Measurements from ENCODE around the gene SYNJ1. TPM values are rescaled to one million over a fixed set of nuclear protein-coding genes. Genes with fewer than 3 reads are reported as not detected.
"Not testable (repeated sequence)": the region's sequence is repeated elsewhere in the genome, so short reads cannot be mapped to it uniquely, and the experiment has no call there.

Gene SYNJ1
- total RNA-seq, 1 donor from 2014 or later = 6.7 TPM

GRCh38 chr21:32739946-32740345, 12.1 kb upstream of the SYNJ1 start:
- DNase-seq (ENCODE audit: low spot score) (no peak), ATAC-seq (no peak)

DNA sequence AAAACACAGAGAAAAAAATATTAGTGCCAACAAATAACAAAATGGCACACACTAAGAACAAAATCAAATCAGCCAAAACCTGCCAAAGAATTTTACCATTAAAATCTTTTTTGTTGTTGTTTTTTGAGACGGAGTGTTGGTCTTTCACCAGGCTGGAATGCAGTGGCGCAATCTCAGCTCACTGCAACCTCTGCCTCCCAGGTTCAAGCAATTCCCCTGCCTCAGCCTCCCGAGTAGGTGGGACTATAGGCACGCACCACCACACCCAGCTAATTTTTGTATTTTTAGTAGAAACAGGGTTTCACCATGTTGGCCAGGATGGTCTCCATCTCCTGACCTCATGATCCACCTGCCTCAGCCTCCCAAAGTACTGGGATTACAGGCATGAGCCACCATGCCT, 8.3 kb upstream of the SYNJ1 start:
- DNase-seq (ENCODE audit: low spot score); ATAC-seq: not testable (repeated sequence)

DNA sequence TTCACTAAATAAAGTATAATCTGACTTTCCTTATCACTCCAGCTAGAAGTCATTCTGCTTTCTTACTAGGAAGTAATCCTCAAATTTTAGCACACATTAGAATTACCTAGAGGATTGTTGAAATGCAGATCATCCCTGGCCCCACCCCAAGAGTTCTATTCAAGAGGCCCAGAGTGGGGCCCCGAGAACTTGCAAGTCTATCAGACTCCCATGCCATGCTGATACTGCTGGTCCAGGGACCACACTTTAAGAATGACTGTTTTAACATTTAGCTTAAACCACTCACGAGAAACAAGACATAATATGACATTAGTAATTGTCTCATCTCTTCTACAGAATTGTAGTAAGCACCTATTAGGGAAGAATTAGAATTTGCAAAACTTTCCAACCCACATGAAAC, 7.7 kb upstream of the SYNJ1 start:
- DNase-seq (ENCODE audit: low spot score) = no peak
- ATAC-seq = no peak

DNA sequence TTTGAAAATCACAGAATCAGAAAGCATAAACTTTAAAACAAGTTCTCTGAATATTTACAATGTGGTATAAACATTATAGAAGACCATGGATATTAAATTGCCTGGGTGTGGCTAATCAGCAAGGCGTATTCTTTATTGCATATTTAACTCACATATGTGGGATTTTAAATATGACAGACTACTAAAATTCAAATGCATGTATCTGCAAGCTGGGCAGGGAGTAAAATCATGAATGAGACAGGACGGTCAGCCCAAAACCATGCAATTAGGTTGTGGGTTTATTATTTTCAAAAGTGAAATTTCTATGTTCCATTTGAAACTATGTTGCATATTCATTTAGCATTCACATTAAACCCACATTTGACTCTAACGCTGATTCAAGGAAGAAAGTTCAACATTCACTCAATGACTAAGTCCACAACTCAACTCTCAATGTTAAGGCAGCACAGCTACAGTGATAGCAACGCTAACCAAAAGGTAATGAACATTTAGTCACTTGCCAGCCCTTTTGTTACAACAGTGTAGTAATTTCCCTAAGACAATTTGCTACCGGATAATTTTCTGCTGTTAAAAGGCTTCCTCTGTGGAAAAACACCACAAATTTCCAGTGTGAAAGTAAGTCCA, 6.3 kb upstream of the SYNJ1 start:
- no peak for ATAC-seq
- no peak for DNase-seq (ENCODE audit: low spot score)

DNA sequence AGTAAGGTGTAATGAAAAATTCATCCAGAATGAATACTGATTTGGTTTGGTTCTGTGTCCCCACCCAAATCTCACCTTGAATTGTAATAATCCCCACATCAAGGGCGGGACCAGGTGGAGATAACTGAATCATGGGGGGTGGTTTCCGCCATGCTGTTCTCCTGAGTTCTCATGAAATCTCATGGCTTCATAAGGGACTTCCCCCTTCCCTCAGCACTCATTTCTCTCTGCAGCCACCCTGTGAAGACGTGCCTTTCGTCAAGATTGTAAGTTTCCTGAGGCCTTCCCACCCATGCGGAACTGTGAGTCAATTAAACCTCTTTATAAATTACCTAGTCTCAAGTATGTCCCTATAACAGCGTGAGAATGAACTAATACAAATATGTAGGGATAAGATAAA, 5.5 kb upstream of the SYNJ1 start:
- no peak for DNase-seq (ENCODE audit: low spot score)

GRCh38 chr21:32732544-32732943, 4.7 kb upstream of the SYNJ1 start:
- no peak for DNase-seq (ENCODE audit: low spot score)

More for the DNA sequence above, 5.5 kb upstream of the SYNJ1 start:
- ATAC-seq = no peak

GRCh38 chr21:32728848-32729247, 1.0 kb upstream of the SYNJ1 start:
- DNase-seq (ENCODE audit: low spot score) (no peak), ATAC-seq (no peak)

More at GRCh38 chr21:32732544-32732943, 4.7 kb upstream of the SYNJ1 start:
- ATAC-seq = no peak

- ATAC-seq (no peak), DNase-seq (ENCODE audit: low spot score) (no peak)
Measured at GRCh38 chr21:32728456-32728839, 635 bp upstream of the SYNJ1 start.

DNA sequence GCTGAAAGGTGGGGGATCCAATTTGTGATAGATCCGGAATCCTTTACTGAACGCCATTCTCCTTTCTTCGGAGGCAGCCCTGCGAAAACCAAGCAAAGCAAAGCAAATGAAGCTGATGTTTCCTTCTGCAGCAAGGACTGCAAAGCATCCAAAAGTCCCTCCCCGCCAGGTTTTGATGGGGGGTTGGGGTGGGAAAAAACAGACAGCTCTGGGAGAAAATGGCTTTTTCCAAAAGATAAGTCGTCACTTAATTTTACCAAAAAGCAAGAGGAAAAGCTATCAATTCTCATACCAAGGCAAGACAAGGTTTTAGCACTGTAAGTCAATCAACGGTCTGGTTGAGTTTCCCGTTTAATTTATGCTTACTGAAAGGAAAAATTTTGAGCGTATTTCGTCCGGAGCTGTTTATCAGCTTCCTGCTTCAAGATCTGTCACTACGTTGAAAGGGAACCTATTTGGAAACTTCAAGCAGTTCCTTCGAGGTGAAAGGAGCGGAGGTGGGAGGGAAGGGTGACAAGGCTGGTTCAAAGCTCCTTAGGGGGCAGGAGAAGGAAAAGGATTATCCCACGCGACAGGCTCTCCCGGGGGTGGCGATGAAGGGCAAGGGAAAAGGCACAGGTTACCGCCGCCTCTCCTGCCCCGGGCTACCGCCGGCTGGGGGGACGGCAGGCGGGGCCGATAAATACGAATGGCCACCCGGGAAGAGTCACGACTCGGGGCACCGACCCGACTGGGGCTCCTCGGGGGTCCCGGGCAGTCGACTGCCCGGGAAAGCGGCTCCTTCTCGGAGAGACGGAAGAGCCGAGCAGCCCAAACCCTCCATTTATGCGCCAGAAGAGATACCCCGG, 750 bp downstream of the SYNJ1 start:
- ATAC-seq (peak; percentile 35), DNase-seq (ENCODE audit: low spot score) (peak; percentile 61)

GRCh38 chr21:32719085-32719484, 8.7 kb downstream of the SYNJ1 start:
- no peak for ATAC-seq
- no peak for DNase-seq (ENCODE audit: low spot score)

GRCh38 chr21:32717851-32718316, 9.9 kb downstream of the SYNJ1 start:
- ATAC-seq = no peak

DNA sequence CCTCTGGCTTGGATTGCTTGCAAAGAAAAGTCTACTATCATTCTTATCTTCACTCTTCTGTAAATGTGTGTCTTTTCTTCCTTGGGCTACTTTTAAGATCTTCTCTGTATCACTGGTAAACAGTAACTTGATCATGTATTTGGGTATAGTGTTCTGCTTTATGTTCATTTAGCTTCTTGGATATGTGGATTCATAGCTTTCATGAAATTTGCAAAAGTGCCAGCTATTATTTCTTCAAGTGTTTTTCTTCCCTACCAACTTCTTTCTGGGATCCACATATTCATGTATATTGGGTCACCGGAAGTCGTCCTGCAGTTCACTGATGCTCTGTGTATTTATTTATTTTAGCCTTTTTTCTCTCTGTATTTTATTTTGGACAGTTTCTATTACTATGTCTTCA, 11.3 kb downstream of the SYNJ1 start:
- ATAC-seq (no peak), DNase-seq (ENCODE audit: low spot score) (no peak)

More at GRCh38 chr21:32717851-32718316, 9.9 kb downstream of the SYNJ1 start:
- DNase-seq (ENCODE audit: low spot score) = no peak

- no peak for ATAC-seq
- DNase-seq (ENCODE audit: low spot score) = no peak
Measured at GRCh38 chr21:32713726-32714125, 14.1 kb downstream of the SYNJ1 start.

- ATAC-seq (no peak), DNase-seq (ENCODE audit: low spot score) (no peak)
Measured at GRCh38 chr21:32712641-32713040, 15.2 kb downstream of the SYNJ1 start.

DNA sequence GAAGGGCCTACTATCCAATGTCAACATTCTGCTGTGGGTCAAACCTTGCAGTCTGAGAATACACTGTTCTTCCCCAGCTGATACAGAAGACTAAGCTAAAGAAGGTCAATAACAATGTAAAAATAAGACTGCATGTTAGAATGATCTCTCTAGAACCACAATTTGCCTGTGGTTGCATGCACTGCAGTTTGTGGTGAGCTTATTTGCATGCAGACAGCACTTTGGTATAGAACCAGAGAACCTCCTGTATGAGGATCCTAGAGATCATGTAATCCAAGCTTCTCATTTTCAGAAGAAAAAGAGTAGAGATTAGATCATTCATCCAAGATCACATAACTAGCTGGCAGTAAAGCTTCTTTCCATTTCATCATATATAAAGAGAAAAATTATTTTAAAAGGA, 15.8 kb downstream of the SYNJ1 start:
- ATAC-seq (no peak), DNase-seq (ENCODE audit: low spot score) (no peak)

DNA sequence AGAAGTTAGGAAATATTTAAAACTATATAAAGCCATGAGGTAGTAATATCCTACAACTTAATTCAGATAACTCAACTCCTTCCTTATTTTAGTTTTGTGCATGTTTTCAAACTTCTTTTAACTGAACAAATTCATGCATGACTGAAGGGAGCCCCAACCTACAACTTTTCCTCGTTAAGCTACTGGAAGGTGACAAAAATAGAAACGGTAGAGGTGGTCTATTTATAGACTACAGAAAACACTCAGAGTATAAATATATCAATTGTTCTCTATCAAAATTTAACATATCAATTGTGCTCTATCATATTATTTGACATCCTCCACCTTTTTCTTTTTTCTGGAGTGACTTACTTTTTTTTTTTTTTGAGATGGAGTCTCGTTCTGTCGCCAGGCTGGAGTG, 16.8 kb downstream of the SYNJ1 start:
- ATAC-seq = no peak
- DNase-seq (ENCODE audit: low spot score) = no peak

DNA sequence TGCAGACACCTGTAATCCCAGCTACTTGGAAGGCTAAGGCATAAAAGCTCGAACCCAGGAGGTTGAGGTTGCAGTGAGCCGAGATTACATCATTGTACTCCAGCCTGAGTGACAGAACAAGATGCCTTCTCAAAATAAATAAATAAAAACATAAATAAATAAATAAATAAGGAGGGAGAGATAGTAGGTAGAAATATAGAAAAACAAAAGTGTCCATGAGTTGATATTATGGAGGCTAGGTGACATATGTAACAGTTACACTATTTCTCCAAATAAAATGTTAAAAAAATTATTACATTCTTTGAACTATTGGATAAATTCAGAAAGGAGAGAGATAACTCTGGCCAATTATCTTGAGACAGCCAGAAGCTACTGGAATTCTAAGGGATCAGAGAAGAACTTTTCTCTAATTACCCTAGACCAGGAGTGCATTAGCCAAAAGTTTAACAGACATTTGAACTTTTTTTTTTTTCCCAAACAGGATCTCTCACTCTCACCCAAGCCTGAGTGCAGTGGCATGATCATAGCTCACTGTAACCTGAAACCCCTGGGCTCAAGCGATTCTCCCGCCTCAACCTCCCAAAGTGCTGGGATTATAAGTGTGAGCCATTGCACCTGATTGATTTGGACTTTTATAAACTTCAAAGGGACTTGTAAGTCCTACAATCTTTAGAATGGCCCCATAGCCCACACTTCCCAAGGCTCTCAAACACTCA, 17.6 kb downstream of the SYNJ1 start:
- DNase-seq (ENCODE audit: low spot score) (no peak), ATAC-seq (no peak)

GRCh38 chr21:32708069-32708468, 19.7 kb downstream of the SYNJ1 start:
- DNase-seq (ENCODE audit: low spot score) = no peak
- no peak for ATAC-seq

GRCh38 chr21:32705901-32706300, 21.9 kb downstream of the SYNJ1 start:
- DNase-seq (ENCODE audit: low spot score) (no peak), ATAC-seq (no peak)

DNA sequence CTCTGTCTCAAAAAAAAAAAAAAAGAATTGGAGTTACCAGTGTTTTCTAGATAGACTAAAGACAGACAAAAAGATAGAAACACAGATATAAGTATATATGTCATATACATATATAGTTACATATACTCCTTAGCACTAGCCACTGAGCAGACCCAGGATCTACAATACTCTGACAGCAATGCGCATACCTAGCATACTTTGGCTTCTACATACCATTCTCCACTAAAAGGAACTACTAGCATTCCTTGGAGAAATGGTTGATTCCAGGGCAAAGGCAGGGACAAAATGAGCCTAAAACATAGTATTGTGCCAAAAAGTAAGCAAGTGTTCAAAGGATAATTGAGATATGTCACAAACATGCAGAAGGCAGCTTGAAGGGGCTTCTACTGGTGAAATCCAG, 22.7 kb downstream of the SYNJ1 start:
- no peak for ATAC-seq
- DNase-seq (ENCODE audit: low spot score) = no peak

- ATAC-seq = no peak
- DNase-seq (ENCODE audit: low spot score) = no peak
Measured at GRCh38 chr21:32702702-32703101, 25.1 kb downstream of the SYNJ1 start.
